ENCODE results near the gene ABCG8. TPM values are rescaled to one million over a fixed set of nuclear protein-coding genes. Genes with fewer than 3 reads are reported as not detected.

ABCG8 gene
- total and polyA plus RNA-seq, 2 experiments from 2014 or later = 4.7 to 6.5 TPM

DNA sequence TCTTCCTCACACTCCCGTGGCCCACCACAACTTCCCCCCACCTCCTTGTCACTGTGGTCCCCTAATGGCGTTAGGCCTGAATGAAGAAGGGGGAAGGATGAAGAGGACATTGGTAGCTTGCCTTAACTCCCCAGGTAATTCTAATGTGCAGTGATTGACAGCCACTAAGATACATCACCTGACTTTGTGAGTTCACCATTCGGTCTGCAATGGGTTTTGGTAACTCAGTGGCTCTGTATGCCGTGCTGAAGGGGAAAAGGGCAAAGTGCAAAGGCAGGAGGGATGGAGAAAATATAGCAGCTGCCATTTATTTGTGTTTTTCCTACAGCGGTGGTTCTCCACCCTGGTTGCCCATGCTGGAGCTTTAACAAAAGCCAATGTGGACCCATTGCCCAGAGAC is 42.2 kb downstream of the ABCG8 start:
- H3K9me3 ChIP-seq (ENCODE audit: low read depth) = no peaks in the 10 kb centered on the region
- no peaks in the 10 kb centered on the region for H3K36me3 ChIP-seq (replicated peaks; ENCODE audit: insufficient read depth, low read depth)
- no peak overlapping the region for H2AFZ ChIP-seq
- H3K4me3 ChIP-seq = no peak overlapping the region
- no peaks in the 10 kb centered on the region for H3K9me2 ChIP-seq (replicated peaks; ENCODE audit: insufficient read depth)
- H3K4me1 ChIP-seq (ENCODE audit: insufficient read depth) = peaks cover 10% of the 10 kb centered on the region
- H3K79me2 ChIP-seq = no peaks in the 10 kb centered on the region
- no peak for TF ChIP-seq CTCF (IDR thresholded peaks at IDR 0.05; ENCODE audit: poor library complexity)
- TF ChIP-seq EZH2phosphoT487 (IDR thresholded peaks at IDR 0.05; ENCODE audit: low read depth, severe bottlenecking, unreplicated experiment) = no peak
- TF ChIP-seq EZH2 (IDR thresholded peaks at IDR 0.05; ENCODE audit: borderline replicate concordance) = no peak
- DNase-seq (ENCODE audit: low spot score) = no peak
- H3K4me2 ChIP-seq = no peak overlapping the region
- no peaks in the 10 kb centered on the region for H3K27me3 ChIP-seq
- no peaks in the 10 kb centered on the region for H4K20me1 ChIP-seq (ENCODE audit: insufficient read depth, poor library complexity, severe bottlenecking)
- WGBS (ENCODE audit: low lambda C conversion rate, missing lambda C conversion rate) = 93% methylated on average over 5 of the region's 5 CpGs
- no peak overlapping the region for H3K27ac ChIP-seq

DNA sequence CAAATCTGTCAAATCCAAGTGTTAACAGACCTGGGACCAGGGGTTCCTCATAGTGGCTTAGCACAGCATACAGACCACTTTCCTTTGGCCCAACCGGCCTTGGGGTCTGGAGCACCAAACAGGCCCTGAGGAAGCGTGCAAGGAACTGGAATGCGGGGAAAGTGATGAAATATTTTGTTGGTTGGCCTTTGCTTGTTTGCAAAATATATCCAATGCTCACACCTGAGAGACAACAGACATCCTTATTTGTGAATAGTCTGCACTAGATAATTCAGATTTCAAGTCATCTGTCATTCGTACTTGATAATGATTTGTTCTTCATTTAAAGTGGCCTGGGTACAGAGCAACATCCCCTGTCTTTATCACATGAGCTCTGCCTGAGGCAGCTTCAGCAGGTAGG is 43.5 kb downstream of the ABCG8 start:
- Histone ChIP-seq H3K27ac (no peak overlapping the region), H3K36me3 (replicated peaks; ENCODE audit: insufficient read depth, low read depth) (no peaks in the 10 kb centered on the region), H3K4me1 (ENCODE audit: insufficient read depth) (peaks cover 10% of the 10 kb centered on the region), H3K9me3 (ENCODE audit: low read depth) (no peaks in the 10 kb centered on the region), H3K9me2 (replicated peaks; ENCODE audit: insufficient read depth) (no peaks in the 10 kb centered on the region), H3K79me2 (no peaks in the 10 kb centered on the region), H3K27me3 (no peaks in the 10 kb centered on the region), H3K4me2 (no peak overlapping the region), H3K4me3 (no peak overlapping the region), H4K20me1 (ENCODE audit: insufficient read depth, poor library complexity, severe bottlenecking) (no peaks in the 10 kb centered on the region), H2AFZ (no peak overlapping the region)
- TF ChIP-seq CTCF (IDR thresholded peaks at IDR 0.05; ENCODE audit: poor library complexity) (no peak), EZH2phosphoT487 (IDR thresholded peaks at IDR 0.05; ENCODE audit: low read depth, severe bottlenecking, unreplicated experiment) (no peak), EZH2 (IDR thresholded peaks at IDR 0.05; ENCODE audit: borderline replicate concordance) (no peak)
- 73% methylated on average over 4 of the region's 4 CpGs for WGBS (ENCODE audit: low lambda C conversion rate, missing lambda C conversion rate)
- DNase-seq (ENCODE audit: low spot score) = no peak

DNA sequence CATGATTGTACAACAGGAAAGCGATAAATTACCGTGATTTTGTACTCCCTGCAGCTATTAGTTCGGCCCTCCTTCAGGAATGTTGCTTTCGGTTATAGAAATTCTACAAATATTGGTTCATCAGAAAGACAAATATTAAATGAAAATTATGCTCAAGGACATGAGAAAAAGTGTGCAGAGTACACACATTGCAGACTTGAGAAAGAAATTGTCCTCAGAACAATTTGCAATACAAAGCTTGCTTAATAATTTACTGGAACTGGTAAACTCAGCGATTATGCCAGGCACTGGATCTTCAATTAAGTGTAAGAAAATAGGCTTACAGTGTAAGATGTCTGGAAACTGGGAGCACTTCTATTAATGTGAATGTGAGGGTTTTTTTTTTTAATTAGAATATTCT is 45.9 kb downstream of the ABCG8 start:
- H4K20me1 ChIP-seq (ENCODE audit: insufficient read depth, poor library complexity, severe bottlenecking) = no peaks in the 10 kb centered on the region
- TF ChIP-seq EZH2phosphoT487 (IDR thresholded peaks at IDR 0.05; ENCODE audit: low read depth, severe bottlenecking, unreplicated experiment) (no peak), CTCF (IDR thresholded peaks at IDR 0.05; ENCODE audit: poor library complexity) (no peak), EZH2 (IDR thresholded peaks at IDR 0.05; ENCODE audit: borderline replicate concordance) (no peak)
- H3K36me3 ChIP-seq (replicated peaks; ENCODE audit: insufficient read depth, low read depth) = no peaks in the 10 kb centered on the region
- H3K79me2 ChIP-seq = no peaks in the 10 kb centered on the region
- no peaks in the 10 kb centered on the region for H3K9me2 ChIP-seq (replicated peaks; ENCODE audit: insufficient read depth)
- 76% methylated on average over 5 of the region's 5 CpGs for WGBS (ENCODE audit: low lambda C conversion rate, missing lambda C conversion rate)
- no peak for DNase-seq (ENCODE audit: low spot score)
- H3K4me1 ChIP-seq (ENCODE audit: insufficient read depth) = peaks cover 10% of the 10 kb centered on the region
- no peaks in the 10 kb centered on the region for H3K27me3 ChIP-seq
- no peak overlapping the region for H3K27ac ChIP-seq
- H2AFZ ChIP-seq = no peak overlapping the region
- H3K4me3 ChIP-seq = no peak overlapping the region
- H3K4me2 ChIP-seq = peak overlapping the region; percentile 10
- no peaks in the 10 kb centered on the region for H3K9me3 ChIP-seq (ENCODE audit: low read depth)

DNA sequence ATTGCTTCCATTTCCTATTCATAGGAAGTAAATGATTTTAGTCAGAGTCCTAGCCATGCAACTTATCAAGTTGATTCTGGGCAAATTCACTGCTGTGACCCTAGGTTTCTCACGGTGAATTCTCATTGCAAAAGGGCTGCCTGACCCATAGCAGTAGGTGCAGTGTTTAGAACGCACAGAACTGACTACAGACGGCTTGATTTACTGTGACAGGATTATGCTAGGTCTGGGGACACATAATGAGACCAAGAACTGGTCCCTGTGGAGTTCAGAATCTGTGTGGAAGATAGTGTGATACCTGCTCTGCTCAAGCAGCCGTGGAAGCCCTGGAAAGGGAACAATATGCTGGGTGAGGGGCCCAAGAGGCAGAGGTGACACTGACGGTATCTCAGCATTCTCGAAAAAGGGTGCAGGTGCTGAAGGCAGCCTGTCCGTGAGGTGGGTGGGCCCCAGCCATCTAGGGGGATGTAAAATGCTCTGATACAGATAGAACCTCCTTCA is 46.4 kb downstream of the ABCG8 start:
- WGBS (ENCODE audit: low lambda C conversion rate, missing lambda C conversion rate) = 79% methylated on average over 7 of the region's 7 CpGs
- peaks cover 10% of the 10 kb centered on the region for H3K4me1 ChIP-seq (ENCODE audit: insufficient read depth)
- H2AFZ ChIP-seq = no peak overlapping the region
- no peaks in the 10 kb centered on the region for H3K9me3 ChIP-seq (ENCODE audit: low read depth)
- DNase-seq (ENCODE audit: low spot score) = no peak
- no peak overlapping the region for H3K27ac ChIP-seq
- no peaks in the 10 kb centered on the region for H3K36me3 ChIP-seq (replicated peaks; ENCODE audit: insufficient read depth, low read depth)
- no peaks in the 10 kb centered on the region for H3K9me2 ChIP-seq (replicated peaks; ENCODE audit: insufficient read depth)
- no peaks in the 10 kb centered on the region for H4K20me1 ChIP-seq (ENCODE audit: insufficient read depth, poor library complexity, severe bottlenecking)
- H3K79me2 ChIP-seq = no peaks in the 10 kb centered on the region
- no peak overlapping the region for H3K4me3 ChIP-seq
- H3K27me3 ChIP-seq = no peaks in the 10 kb centered on the region
- H3K4me2 ChIP-seq = peak overlapping the region; percentile 10
- TF ChIP-seq EZH2 (IDR thresholded peaks at IDR 0.05; ENCODE audit: borderline replicate concordance) (no peak), EZH2phosphoT487 (IDR thresholded peaks at IDR 0.05; ENCODE audit: low read depth, severe bottlenecking, unreplicated experiment) (no peak), CTCF (IDR thresholded peaks at IDR 0.05; ENCODE audit: poor library complexity) (no peak)

Data from hepatocyte (in vitro differentiated cells).